Stimulated activated CD4-positive, alpha-beta T cell treated with anti-CD3 and anti-CD28 coated beads, Interleukin-2, amount 100 ng/mL, for 24 hours (primary cell): ENCODE data around the gene EGLN2.
"Not testable (repeated sequence)": the region's sequence is repeated elsewhere in the genome, so short reads cannot be mapped to it uniquely, and the experiment has no call there.

ENCODE experiments used
- DNase-seq, 2 donors: peaks; one replicate each; pipeline ENCODE4 v3.0.0-alpha.2; 2020

Gene EGLN2

DNA sequence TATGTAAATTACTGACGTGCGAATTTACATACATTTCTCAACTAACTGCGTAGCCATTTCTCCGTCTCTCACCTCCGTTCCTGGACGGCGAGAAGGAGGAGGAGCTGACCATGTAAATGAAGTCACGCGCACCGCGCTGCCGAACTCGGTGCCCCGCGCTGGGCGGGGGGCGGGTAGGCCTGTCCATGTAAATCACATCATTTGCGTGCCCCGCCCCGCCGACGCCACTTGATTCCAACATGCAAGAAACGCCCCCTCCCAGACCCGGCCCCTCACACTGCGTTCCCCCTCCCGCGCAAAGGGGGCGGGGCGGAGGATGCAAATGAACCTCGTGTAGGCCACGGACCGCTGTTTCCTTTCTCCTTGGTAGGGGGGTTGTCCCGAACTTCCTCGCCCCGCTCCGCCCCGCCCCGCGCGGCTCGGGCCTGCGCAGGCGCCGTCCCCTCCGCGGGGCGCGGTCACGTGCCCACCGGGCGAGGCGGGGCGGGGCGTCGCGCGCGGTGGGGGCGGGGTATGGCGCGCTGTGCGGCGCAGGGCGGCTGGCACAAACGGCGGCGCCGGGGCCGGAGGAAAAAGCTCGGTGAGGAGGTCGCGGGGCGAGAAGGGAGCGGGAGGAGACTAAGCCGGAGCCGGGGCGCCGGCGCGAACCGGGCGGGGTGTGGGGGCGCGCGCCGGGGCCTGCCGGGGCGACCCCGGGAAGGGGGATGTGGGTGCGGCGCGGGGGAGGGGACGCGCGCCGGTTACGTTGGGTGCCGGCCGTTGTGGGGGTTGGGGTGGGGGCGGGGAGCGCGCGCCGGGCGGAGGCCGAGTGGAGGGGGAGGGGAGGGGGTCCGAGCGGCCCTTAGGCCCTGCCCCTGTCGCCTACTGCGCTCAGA is at the start of gene EGLN2:
EGLN2 (plus strand) TSS at position 509 of the 875 bp plus-strand sequence. CDS start 1,382 bp downstream, outside the sequence.
- DNase-seq = peak; percentile 100

DNA sequence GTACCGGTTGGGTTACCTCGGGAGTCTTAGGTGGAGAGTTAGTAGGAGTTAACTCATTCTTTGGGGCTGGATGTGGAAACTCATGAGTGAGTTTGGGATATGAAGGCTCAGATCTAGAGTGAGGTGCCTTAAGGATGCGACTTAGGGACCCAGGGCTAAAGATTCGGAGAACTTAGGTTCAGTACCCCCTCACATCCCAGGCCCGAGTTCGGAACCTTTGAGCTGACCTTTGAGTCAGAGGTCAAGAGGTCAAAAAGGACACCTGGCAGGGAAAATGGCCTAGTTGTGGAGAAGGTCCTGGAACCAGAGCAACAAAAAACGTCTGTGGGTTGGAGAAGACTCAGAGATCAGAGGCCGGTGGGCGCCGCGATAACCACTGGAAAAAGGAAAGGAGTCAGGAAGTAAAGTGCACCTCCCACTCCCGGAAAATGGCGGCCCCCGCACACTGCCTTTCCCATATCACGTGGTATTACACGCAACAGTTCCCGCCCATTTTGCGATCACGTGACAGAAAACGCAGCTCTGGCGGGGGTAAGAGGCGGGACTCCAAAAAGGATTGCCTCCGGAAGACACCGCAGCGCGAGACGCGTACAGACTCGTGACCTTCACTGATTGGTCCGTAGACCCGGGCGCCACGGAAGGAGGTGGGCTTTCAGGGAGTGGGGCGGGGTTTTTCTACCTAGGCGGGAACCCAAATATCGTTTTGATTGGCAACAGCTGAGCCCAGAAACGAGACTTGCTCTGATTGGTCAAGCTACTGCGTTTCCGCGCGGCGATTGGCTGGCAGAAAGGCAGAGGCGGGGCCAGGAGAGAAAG is 48.7 kb upstream of the EGLN2 start, which contains the start of gene ACTMAP:
ACTMAP (minus strand) TSS at position 420 of the 816 bp plus-strand sequence. CDS start 674 bp downstream, outside the sequence.
- peak; percentile 99 for DNase-seq

DNA sequence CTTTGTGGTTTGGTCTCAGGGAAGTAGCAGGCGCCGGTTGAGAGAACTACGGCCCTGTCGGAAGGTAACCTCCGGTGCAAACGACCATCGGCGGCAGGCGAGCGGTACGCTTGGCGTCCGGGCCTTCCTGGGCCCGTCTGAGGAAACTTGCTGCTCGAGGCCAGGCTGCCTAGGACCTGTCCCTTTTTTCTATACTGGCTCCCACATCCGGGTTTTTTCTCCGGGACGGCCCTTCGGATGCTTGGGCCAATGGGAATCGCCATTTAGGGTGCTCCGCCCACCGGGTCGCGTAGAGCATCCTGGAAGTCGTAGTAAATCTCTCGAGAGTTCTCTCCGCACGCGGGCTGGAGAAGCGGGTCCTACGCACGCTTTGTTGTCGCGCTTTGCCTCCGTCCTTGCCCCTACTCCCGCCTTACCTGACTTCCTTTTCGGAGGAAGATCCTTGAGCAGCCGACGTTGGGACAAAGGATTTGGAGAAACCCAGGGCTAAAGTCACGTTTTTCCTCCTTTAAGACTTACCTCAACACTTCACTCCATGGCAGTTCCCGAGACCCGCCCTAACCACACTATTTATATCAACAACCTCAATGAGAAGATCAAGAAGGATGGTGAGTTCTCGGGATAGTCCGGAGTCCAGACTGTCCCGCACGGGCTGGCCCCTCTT is 48.0 kb upstream of the EGLN2 start, which contains the start of gene SNRPA:
SNRPA (plus strand) TSS at position 330 of the 664 bp plus-strand sequence; CDS start at position 536, 206 bp downstream.
- peak; percentile 95 to 96 for DNase-seq

DNA sequence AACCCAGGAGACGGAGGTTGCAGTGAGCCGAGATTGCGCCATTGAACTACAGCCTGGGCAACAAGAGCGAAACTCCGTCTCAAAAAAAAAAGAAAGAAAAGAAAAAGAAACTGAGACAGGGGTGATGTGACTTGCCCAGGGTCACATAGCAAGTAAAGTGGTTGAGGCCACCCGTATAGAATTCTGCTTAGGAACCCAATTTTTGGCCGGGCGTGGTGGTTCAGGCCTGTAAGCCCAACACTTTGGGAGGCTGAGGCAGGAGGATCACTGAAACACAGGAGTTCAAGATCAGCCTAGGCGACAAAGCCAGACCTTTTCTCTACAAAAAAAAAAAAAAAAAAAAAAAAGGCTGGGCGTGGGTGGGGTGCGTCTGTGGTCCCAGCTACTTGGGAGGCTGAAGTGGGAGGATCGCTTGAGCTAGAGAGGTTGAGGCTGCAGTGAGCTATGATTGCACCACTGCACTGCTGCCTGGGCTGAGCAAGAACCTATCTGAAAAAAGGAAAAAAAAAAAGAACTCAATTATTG is 46.7 kb upstream of the EGLN2 start:
- peak in 1 of 2 donors; percentile 27 for DNase-seq

DNA sequence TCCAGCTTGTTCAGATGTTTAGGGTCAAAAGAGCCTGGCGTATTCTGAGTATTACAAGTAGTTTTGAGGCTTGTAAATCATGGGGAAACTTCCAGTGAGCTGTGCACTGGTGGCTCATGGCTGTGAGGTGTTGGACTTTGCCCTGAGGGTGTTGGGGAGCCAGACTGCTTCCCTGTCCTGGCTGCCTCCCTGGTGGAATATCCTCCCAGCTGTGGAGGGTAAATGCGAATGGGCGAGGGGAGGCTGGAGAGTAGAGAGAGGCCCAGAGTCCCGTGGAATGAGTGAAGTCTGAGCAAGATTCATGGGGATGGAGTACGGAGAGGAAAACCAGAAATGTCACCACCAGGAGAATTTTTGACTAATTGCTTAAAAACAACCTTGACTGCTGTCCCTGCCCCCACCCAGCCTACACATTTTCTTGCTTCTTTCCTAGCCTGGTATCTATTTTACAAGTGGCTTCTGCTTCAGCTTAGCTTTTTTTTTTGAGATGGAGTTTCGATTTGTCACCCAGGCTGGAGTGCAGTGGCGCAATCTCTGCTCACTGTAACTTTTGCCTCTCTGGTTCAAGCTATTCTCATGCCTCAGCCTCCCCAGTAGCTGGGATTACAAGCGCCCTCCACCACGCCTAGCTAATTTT is 44.3 kb upstream of the EGLN2 start:
- peak; percentile 76 to 78 for DNase-seq

DNA sequence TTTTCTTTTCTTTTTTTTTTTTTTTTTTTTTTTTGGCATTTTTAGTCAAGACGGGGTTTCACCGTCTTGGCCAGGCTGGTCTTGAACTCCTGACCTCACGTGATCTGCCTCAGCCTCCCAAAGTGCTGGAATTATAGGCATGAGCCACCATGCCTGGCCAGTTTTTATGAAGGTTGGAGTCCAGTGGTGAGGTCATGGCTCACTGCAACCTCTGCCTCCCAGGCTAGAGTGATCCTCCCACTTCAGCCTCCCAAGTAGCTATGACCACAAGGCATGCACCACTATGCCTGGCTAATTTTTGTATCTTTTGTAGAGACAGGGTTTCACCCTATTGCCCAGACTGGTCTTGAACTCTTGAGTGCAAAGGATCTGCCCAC is 43.8 kb upstream of the EGLN2 start:
- DNase-seq = no peak

DNA sequence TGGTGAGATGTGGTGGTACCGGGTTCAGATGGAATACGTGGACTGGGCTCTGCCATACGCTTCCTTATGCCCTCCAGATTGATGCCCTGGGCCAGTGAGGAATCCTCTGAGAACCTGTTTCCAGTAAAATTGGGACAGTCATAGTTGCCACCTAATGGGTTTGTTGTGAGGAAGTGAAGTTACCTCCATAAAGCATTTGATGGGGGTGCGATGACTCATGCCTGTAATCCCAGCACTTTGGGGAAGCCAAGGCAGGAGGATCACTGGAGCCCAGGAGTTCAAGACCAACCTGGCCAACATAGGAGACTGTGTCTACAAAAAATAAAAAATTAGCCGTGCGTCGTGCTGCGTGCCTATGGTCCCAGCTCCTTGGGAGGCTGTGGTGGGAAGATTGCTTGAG is 43.2 kb upstream of the EGLN2 start:
- no peak for DNase-seq

DNA sequence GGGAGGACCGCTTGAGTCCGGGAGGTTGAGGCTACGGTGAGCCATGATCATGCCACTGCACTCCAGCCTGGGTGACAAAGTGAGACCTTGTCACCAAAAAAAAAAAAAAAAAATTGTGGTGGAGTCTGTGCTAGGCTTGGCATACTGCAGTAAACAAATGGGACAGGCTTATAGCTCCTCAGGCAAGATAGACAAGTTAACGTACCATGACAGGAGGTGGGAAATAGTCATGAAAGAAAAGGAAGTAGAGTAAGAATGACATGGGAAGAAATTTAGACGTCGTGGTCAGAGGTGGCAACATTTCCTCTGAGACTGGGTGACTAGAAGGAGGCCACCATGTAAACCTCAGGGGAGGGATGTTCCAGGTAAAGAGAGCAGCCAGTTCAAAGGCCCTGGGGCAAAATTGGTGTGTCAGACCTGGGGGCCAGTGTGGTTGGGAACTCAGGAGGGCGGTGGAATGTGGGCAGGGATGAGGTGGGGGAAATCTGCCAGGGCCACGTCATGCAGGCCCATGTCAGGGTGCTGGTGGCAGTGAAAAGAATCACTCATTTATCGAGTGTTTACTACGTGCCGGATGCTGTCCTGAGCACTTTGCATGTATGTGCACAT is 42.4 kb upstream of the EGLN2 start:
- DNase-seq = peak; percentile 45 to 51

DNA sequence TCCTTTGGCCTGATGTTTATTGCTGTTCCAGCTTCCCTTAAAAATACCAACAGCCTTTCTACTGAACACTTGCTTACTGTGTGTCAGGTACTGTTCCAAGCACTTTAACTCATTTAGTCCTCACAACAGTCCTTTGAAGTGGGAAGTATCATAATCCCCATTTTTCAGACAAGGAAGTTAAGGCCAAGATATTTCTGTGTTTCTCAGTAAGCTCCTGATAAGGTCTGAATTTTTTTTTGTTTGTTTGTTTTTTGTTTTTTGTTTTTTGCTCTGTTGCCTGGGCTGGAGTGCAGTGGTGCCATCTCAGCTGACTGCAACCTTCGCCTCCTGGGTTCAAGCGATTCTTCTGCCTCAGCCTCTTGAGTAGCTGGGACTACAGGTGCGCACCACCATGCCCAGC is 40.5 kb upstream of the EGLN2 start:
- no peak for DNase-seq

DNA sequence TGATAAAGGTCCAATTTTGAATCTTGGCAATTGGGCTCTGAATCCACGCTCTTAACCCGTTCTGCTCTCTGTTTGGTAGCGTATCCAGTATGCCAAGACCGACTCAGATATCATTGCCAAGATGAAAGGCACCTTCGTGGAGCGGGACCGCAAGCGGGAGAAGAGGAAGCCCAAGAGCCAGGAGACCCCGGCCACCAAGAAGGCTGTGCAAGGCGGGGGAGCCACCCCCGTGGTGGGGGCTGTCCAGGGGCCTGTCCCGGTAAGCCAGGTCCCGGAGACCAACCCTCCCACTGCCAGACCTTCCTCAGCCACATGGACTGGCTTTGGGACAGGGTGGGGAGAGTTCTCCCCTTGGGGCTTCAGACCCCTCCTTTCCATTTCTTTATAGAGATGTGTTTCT is 39.6 kb upstream of the EGLN2 start:
- DNase-seq = no peak

DNA sequence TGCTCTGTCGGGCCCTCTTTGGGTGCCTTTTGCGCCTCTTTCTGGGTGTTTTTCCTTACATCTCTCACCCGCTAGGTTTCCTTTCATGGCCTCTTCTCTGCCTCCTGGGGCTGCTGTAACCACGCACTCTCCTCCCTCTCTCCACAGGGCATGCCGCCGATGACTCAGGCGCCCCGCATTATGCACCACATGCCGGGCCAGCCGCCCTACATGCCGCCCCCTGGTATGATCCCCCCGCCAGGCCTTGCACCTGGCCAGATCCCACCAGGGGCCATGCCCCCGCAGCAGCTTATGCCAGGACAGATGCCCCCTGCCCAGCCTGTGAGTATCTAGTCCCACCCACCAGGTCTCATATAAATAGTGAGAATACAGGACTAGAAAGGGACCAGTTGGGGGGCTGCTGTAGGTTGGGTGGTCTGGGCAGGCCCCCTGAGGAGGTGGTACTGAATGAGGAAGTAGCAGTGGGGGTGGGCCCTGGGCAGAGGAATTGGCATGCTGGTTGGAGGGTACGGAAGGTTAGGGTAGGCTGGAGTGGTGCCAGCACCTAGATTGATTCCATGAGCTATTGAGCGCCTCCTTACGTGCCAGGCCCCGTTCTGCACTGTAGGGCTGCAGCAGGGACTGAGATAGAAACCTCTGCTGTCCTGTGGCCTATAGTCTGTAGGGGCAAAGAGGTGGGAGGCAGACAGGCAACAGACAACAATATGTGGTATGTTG is 36.1 kb upstream of the EGLN2 start:
- DNase-seq = no peak

DNA sequence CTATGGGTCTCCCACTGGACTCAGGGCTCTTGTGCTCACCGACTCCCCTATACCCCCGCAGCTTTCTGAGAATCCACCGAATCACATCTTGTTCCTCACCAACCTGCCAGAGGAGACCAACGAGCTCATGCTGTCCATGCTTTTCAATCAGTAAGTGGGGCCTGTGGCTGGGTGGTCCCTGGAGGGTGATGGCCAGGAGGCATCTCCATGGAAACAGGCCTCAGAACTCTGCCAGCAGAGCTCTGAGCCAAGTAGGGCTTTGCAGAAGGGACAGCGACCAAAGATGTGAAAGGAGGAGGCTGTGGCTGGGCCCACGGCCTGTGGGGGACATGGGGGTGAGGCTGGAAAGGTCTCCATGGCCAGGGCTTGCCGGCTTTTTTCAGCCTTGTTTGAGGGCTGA is 35.5 kb upstream of the EGLN2 start:
- no peak for DNase-seq

DNA sequence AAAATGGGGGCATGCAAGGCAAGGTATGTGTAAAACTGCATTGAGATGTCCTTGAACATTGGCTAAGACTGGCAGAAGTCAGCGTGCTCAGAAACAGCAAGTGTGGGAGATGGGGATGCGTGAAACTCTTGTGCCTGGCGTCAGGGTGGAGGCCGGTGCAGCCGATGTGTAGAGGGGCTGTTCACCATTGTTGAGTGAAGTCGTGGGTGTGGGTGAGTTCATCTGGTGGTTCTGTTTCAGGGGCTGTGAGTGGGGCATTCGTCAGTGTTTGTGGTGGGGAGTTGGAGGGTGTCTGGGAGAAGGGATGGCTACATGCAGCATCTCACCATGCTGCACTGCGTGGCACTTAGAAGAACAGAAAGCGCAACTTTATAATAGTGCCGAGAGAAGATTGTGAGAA is 35.0 kb upstream of the EGLN2 start:
- no peak for DNase-seq

DNA sequence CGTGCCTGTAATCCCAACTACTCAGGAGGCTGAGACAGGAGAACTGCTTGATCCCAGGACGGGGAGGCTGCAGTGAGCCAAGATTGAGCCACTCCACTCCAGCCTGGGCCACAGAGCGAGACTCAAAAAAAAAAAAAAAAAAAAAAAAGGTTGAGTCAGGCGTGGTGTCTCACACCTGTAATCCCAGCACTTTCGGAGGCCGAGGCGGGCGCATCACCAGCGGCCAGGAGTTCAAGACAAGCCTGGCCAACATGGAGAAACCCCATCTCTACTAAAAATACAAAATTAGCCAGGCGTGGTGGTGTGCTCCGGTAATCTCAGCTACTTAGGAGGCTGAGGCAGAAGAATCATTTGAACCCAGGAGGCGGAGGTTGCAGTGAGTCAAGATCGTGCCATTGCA is 32.6 kb upstream of the EGLN2 start:
- not testable (repeated sequence) for DNase-seq

DNA sequence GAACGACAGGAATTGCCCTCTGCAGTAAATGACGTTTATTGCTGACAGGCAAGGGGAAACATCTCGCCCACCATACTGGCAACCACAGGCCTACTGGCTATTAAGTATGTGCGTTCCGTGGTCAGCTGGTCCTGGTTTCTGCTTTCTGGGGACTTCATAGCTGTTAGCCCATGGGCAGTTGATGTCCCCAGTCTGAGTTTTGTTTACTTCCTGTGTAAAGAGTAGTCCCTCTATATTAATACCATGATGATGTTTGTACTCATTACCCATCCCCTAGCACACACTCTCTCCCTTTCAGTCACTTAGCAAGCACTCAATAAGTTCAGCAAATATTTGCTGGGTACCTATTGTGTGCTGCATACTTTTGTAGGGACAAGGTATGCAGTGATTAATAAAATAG is 30.1 kb upstream of the EGLN2 start:
- no peak for DNase-seq

DNA sequence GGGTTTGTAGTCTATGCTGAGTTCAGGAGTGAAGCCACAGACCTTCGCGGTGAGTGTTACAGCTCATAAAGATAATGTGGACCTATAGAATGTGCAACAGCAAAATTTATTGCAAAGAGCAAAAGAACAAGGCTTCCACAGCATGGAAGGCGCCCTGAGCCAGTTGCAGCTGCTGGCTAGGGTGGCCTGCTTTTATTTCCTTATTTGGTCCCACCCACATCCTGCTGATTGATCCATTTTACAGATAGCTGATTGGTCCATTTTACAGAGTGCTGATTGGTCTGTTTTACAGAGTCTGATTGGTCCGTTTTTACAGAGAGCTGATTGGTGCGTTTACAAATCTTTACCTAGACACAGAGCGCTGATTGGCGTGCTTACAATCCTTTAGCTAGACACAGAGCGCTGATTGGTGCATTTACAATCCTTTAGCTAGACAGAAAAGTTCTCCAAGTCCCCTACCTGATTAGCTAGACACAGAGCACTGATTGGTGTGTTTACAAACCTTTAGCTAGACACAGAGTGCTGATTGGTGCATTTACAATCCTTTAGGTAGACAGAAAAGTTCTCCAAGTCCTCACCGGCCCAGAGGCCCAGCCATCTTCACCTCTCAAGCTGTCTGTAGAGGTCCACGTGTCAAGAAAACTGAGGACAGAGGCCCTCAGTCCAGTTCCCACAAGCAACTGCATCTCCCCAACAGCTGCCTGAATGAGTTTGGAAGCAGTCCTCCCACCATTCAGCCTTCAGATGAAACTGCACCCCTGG is 27.7 kb upstream of the EGLN2 start:
- DNase-seq = not testable (repeated sequence)

DNA sequence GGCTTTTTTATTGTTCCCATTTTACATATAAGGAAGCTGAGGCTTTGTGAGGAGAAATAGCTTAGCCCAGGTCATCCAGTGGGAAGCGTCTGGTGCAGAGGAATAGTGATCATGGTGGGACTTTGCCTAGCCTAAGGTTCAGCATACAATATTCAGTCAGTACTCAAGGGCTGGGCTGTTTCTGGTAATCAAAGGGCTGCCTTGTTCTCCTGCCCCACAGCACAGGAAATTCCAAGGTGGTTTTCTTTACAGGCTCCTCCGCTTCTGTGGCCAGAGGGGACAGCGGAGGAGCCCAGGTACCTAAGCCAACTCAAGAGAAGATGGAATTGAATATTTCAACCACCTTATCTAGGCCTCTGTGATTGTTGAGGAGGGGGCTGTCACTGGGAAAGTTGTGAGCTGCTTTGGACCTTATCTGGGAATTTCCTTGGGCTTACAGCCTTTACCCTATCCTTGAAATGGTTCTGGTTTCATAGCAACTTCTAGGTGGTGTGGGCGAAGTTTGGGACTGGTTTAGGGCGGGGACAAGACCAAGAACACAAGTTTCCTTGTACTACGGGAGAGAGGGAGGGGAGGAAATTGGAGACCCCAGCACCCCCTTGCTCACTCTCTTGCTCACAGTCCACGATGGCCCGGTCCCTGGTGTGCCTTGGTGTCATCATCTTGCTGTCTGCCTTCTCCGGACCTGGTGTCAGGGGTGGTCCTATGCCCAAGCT is 23.9 kb upstream of the EGLN2 start, which contains the start of gene MIA:
MIA (plus strand) TSS at position 606 of the 716 bp plus-strand sequence; CDS start at position 628, 22 bp downstream.
- DNase-seq = no peak

DNA sequence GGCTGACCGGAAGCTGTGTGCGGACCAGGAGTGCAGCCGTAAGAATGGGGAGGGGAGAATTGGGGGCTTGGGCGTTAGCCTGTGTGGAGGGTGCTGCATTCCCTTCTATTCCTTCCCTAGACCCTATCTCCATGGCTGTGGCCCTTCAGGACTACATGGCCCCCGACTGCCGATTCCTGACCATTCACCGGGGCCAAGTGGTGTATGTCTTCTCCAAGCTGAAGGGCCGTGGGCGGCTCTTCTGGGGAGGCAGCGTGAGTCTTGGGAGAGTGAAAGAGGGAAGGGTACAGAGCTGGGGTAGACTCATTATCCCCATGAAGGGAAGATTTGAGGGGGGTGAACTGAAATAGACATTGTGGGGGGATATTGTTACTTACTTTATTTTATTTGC is 23.4 kb upstream of the EGLN2 start:
- no peak for DNase-seq

DNA sequence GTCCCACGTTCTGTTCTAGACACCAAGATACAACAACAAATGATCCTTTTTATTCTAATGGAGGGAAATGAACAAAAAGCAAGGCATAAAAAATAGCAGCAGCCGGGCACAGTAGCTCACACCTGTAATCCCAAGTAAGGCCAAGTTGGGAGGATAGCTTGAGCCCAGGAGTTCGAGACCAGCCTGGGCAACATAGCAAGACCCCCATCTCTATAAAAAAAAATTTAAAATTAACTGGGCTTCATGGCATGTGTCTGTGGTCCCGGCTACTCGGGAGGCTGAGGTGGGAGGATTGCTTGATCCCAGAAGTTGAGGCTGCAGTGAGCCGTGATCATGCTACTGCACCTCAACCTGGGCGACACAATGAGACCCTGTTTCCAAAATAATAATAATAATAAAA is 22.6 kb upstream of the EGLN2 start:
- DNase-seq = no peak
